HepG2 (cell line): ENCODE data around the gene MYBL2. TPM values are rescaled to one million over a fixed set of nuclear protein-coding genes. Genes with fewer than 3 reads are reported as not detected.

Experiments
- ATAC-seq: fragments of 200-7000 bp; cut with Tn5 transposase; 3 replicates; pipeline ENCODE4 v1.9.1; 2020; ENCODE audit warnings: mild to moderate bottlenecking, moderate library complexity
- BruUV-seq: library from RNA; stranded (reverse); fragments of 400-500 nt; replicated peaks from 2 replicates; lab custom pipeline; 2021; lab: Mats Ljungman, UMichigan
- CTCF ChIA-PET: fragments of 300-600 bp; formaldehyde crosslinking; extraction: SDS; loops from one replicate; lab custom pipeline; 2021; ENCODE audit warnings: low total read pairs, inconsistent platforms, low intra/inter-chr PET ratio; lab: Yijun Ruan, JAX
- POLR2A ChIA-PET: fragments of 350-600 bp; sonication (Branson Sonifier 250); formaldehyde crosslinking; loops from one replicate; lab custom pipeline; 2020; ENCODE audit warnings: antibody characterized with exemption, inconsistent platforms; lab: Yijun Ruan, JAX
- DNase-seq: peaks from one replicate; pipeline ENCODE4 v3.0.0-alpha.2; 2015; ENCODE audit warnings: low spot score
- FAIRE-seq: peaks from 3 replicates; lab custom pipeline; 2011; peaks lifted over from hg19 to GRCh38; lab: Jason Lieb, UNC
- H2AFZ ChIP-seq: one replicate; pipeline ENCODE4 v1.6.1; 2011; ENCODE audit warnings: low read length, inconsistent platforms
- H3K27ac ChIP-seq: fragments of 300-600 bp; 3 replicates; pipeline ENCODE4 v1.8.0; 2011; ENCODE audit warnings: mixed run types, mild to moderate bottlenecking, mixed read lengths, low read length, inconsistent platforms; ENCODE audit not compliant: insufficient read depth; ENCODE audit errors: extremely low read length
- H3K27me3 ChIP-seq, 2 experiments: fragments of 200-600 bp in 1 of 2; 2 replicates in 1 of 2; 3 replicates in 1 of 2; pipeline versions ENCODE4 v1.6.0 to v1.8.0; 2011; ENCODE audit warnings: low read length in 2 of 2, mild to moderate bottlenecking in 2 of 2, moderate library complexity in 2 of 2, inconsistent platforms in 1 of 2; ENCODE audit not compliant: insufficient read depth in 2 of 2, control insufficient read depth in 1 of 2
- H3K36me3 ChIP-seq, 2 experiments: fragments of 200-600 bp in 1 of 2; replicated peaks in 1 of 2; 2 replicates in 1 of 2; 3 replicates in 1 of 2; pipeline versions ENCODE4 v1.5.1 to v1.8.0; 2011; ENCODE audit warnings: low read length in 2 of 2, inconsistent platforms in 1 of 2; ENCODE audit not compliant: insufficient read depth in 2 of 2, control insufficient read depth in 1 of 2
- H3K4me1 ChIP-seq: 2 replicates; pipeline ENCODE4 v1.5.1; 2012; ENCODE audit warnings: low read length, inconsistent platforms; ENCODE audit not compliant: insufficient read depth
- H3K4me2 ChIP-seq: 2 replicates; pipeline ENCODE4 v1.6.0; 2011; ENCODE audit warnings: low read depth, low read length, inconsistent platforms
- H3K4me3 ChIP-seq, 3 experiments: fragments of 200-600 bp in 1 of 3; sonication (generic), shearing (Covaris generic) in 1 of 3; replicated peaks in 1 of 3; 2 replicates each; pipeline ENCODE4 v1.5.1; 2011 to 2016; ENCODE audit warnings: low read length in 3 of 3, inconsistent platforms in 2 of 3, low read depth in 2 of 3, mild to moderate bottlenecking in 2 of 3, control low read depth in 1 of 3, mixed read lengths in 1 of 3; ENCODE audit not compliant: insufficient read depth in 1 of 3
- H3K79me2 ChIP-seq: one replicate; pipeline ENCODE4 v1.6.1; 2011; ENCODE audit warnings: low read length, inconsistent platforms; ENCODE audit not compliant: insufficient read depth
- H3K9ac ChIP-seq: 2 replicates; pipeline ENCODE4 v1.6.0; 2011; ENCODE audit warnings: mild to moderate bottlenecking, low read depth, low read length, inconsistent platforms; ENCODE audit not compliant: insufficient read depth
- H3K9me3 ChIP-seq: 2 replicates; pipeline ENCODE4 v1.5.1; 2012; ENCODE audit warnings: mild to moderate bottlenecking, low read length
- H4K20me1 ChIP-seq: 2 replicates; pipeline ENCODE4 v1.6.0; 2011; ENCODE audit warnings: inconsistent platforms, mild to moderate bottlenecking, low read length, moderate library complexity; ENCODE audit not compliant: insufficient read depth
- FOSL2 ChIP-seq: sonication (generic); formaldehyde crosslinking; IDR thresholded peaks from 2 replicates; pipeline ENCODE4 v1.4.0; 2020; ENCODE audit warnings: missing genetic modification reagents
- KLF12 ChIP-seq: sonication (generic); formaldehyde crosslinking; IDR thresholded peaks from 2 replicates; pipeline ENCODE4 v1.4.0; 2020; ENCODE audit warnings: missing genetic modification reagents, borderline replicate concordance
- SATB2 ChIP-seq: sonication (generic); formaldehyde crosslinking; IDR thresholded peaks from 2 replicates; pipeline ENCODE4 v1.5.0; 2020; ENCODE audit warnings: missing genetic modification reagents
- WGBS: methylation state at CpG from one replicate; pipeline ENCODE4 v1.1.6; 2017; ENCODE audit warnings: low lambda C conversion rate; 5-methylcytosine and 5-hydroxymethylcytosine counted together
- in situ Hi-C: cut with HindIII; loops from 2 replicates; pipeline ENCODE4 v1.10.0; 2017; ENCODE audit warnings: low pct_unique_long_range_greater_than_20kb; ENCODE audit not compliant: extremely low pct_ligation_motif_present
- intact Hi-C: fragments of 100-400 bp; cut with micrococcal nuclease; formaldehyde crosslinking; loops from one replicate; pipeline ENCODE4 v1.10.0; 2022; ENCODE audit not compliant: unreplicated experiment
- polyA plus RNA-seq, 8 experiments: library from polyadenylated mRNA; depleted of rRNA in 3 of 8; stranded (reverse) in 7 of 8; unstranded in 1 of 8; fragments of >200 nt; fragmentation: Illumina TruSeq in 4 of 8; extraction: Trizol in 4 of 8; gene quantifications; 2 replicates each; pipeline versions ENCODE4 v1.2.1 to v1.2.3, GENCODE V29; 2011 to 2016; ENCODE audit warnings: low read depth in 4 of 8, missing spikeins in 1 of 8, mixed read lengths in 1 of 8; ENCODE audit not compliant: insufficient read depth in 1 of 8
- total RNA-seq, 5 experiments: library from RNA; depleted of rRNA; stranded (reverse); fragments of >200 nt; fragmentation: Illumina TruSeq; extraction: Trizol; gene quantifications; 2 replicates each; pipeline ENCODE4 v1.2.3, GENCODE V29; 2016; ENCODE audit warnings: low read depth in 1 of 5
- TF ChIP-seq, protein P1 (sequence below): sonication (generic); formaldehyde crosslinking; IDR thresholded peaks from 2 replicates; pipeline ENCODE4 v1.5.1; 2020; ENCODE audit warnings: mild to moderate bottlenecking, moderate library complexity, missing genetic modification reagents
- TF ChIP-seq, protein P2 (sequence below): sonication (generic); formaldehyde crosslinking; IDR thresholded peaks from 2 replicates; pipeline ENCODE4 v1.4.0; 2020; ENCODE audit warnings: missing genetic modification reagents, mild to moderate bottlenecking, borderline replicate concordance

MYBL2 gene
- total and polyA plus RNA-seq, 2 of the 13 experiments (the other 11 are each of a cell fraction or from before 2014, with no cell fraction given) = 11.9 to 66.2 TPM

DNA sequence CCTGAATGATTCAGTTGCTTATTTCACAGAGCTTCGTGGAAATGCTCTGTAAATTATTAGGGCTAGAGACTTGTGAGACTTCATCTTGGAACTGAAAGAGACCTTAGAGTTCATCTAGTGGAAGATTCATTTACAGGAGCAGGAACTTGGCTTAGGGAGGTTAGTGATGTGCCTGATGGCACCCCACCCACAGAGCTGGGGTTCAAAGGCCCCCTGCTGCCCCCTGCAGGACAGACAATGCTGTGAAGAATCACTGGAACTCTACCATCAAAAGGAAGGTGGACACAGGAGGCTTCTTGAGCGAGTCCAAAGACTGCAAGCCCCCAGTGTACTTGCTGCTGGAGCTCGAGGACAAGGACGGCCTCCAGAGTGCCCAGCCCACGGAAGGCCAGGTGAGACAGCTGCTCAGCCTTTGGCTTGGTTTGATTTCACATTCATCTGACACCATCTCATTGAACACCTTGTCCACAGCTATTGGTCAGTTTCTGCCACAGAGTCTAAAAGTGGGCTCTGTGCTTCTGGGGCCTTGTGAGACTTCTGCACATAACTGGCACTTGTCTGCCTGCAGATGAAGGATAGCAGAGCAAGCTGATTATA lies 25.1 kb downstream of the MYBL2 start (continued):
- TF ChIP-seq SATB2 (CRISPR knock-in tag) = no peak
- TF ChIP-seq FOSL2 (CRISPR knock-in tag) = peak; percentile 35
- TF ChIP-seq, protein P1, sequence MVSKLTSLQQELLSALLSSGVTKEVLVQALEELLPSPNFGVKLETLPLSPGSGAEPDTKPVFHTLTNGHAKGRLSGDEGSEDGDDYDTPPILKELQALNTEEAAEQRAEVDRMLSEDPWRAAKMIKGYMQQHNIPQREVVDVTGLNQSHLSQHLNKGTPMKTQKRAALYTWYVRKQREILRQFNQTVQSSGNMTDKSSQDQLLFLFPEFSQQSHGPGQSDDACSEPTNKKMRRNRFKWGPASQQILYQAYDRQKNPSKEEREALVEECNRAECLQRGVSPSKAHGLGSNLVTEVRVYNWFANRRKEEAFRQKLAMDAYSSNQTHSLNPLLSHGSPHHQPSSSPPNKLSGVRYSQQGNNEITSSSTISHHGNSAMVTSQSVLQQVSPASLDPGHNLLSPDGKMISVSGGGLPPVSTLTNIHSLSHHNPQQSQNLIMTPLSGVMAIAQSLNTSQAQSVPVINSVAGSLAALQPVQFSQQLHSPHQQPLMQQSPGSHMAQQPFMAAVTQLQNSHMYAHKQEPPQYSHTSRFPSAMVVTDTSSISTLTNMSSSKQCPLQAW (CRISPR knock-in tag) = no peak
- TF ChIP-seq, all 625 proteins: peak for 54

DNA sequence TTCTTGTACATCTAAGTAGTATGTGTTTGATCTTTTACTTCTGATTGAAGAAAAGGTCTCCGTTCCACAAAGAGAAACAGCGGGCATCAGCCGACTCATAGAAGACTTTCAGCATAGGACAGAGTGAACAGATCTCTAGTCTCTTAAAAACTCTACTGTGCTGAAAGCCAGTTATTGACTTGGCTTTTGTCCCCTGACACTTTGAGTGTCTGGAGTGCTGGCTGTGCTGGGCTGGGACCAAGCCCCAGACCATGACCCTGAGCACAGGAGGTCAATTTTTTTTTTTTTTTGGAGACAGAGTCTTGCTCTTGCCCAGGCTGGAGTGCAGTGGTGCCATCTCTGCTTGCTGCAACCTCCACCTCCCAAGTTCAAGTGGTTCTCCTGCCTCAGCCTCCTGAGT lies 27.8 kb downstream of the MYBL2 start:
- intact Hi-C loops (no loop called here), in situ Hi-C loops (loop anchor here (5.0 kb wide), 2 partner anchors 157 to 247 kb away; no protein-coding TSS in a partner anchor)
- WGBS = 96% methylated on average over 3 of the region's 3 CpGs
- Histone ChIP-seq H3K36me3 (peaks cover 4 to 26% of the 10 kb centered on the region in 2 experiments; a peak in 4 of 5 replicates), H2AFZ (no peak overlapping the region), H3K27me3 (no peaks in the 10 kb centered on the region), H3K4me1 (no peaks in the 10 kb centered on the region), H3K9ac (no peak overlapping the region), H3K4me2 (no peak overlapping the region), H3K9me3 (no peaks in the 10 kb centered on the region), H3K27ac (no peak overlapping the region), H4K20me1 (no peaks in the 10 kb centered on the region), H3K4me3 (no peak overlapping the region), H3K79me2 (no peaks in the 10 kb centered on the region)
- TF ChIP-seq KLF12 (CRISPR knock-in tag) = no peak
- TF ChIP-seq, protein P2, sequence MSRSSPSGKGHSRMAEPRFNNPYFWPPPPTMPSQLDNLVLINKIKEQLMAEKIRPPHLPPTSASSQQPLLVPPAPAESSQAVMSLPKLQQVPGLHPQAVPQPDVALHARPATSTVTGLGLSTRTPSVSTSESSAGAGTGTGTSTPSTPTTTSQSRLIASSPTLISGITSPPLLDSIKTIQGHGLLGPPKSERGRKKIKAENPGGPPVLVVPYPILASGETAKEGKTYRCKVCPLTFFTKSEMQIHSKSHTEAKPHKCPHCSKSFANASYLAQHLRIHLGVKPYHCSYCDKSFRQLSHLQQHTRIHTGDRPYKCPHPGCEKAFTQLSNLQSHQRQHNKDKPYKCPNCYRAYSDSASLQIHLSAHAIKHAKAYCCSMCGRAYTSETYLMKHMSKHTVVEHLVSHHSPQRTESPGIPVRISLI (CRISPR knock-in tag) = 0 out of 2 replicates have a peak, but pooled peaks have one; percentile 23
- POLR2A ChIA-PET = no interaction called here
- FAIRE-seq (no peak), DNase-seq (no peak), ATAC-seq (no peak)
- CTCF ChIA-PET = no interaction called here
- BruUV-seq = no TSS peak
